ENCODE measurements around the gene ADCYAP1R1. TPM values are rescaled to one million over a fixed set of nuclear protein-coding genes. Genes with fewer than 3 reads are reported as not detected.

The ADCYAP1R1 gene
- total RNA-seq, 1 donor: not detected

- no peak for DNase-seq (ENCODE audit: low read depth)
- TF ChIP-seq CTCF (IDR thresholded peaks at IDR 0.05; ENCODE audit: insufficient read depth, low read length): no peak
- H3K4me3 ChIP-seq (ENCODE audit: low read depth, low read length): no peak overlapping the region
Observed at GRCh38 chr7:31102151-31102972, 50.3 kb downstream of the ADCYAP1R1 start.

GRCh38 chr7:31102973-31103850 is 51.1 kb downstream of the ADCYAP1R1 start:
- TF ChIP-seq CTCF (IDR thresholded peaks at IDR 0.05; ENCODE audit: insufficient read depth, low read length): no peak
- H3K4me3 ChIP-seq (ENCODE audit: low read depth, low read length): no peak overlapping the region
- no peak for DNase-seq (ENCODE audit: low read depth)

GRCh38 chr7:31104361-31105255 is 52.5 kb downstream of the ADCYAP1R1 start:
- no peak for DNase-seq (ENCODE audit: low read depth)
- no peak overlapping the region for H3K4me3 ChIP-seq (ENCODE audit: low read depth, low read length)
- TF ChIP-seq CTCF (IDR thresholded peaks at IDR 0.05; ENCODE audit: insufficient read depth, low read length): no peak

- no peak for TF ChIP-seq CTCF (IDR thresholded peaks at IDR 0.05; ENCODE audit: insufficient read depth, low read length)
Observed at GRCh38 chr7:31105256-31105950, 53.3 kb downstream of the ADCYAP1R1 start.

GRCh38 chr7:31106303-31107105 is 54.4 kb downstream of the ADCYAP1R1 start:
- TF ChIP-seq CTCF (IDR thresholded peaks at IDR 0.05; ENCODE audit: insufficient read depth, low read length): no peak
- no peak for DNase-seq (ENCODE audit: low read depth)

More at GRCh38 chr7:31105256-31105950, 53.3 kb downstream of the ADCYAP1R1 start:
- H3K4me3 ChIP-seq (ENCODE audit: low read depth, low read length): no peak overlapping the region
- DNase-seq (ENCODE audit: low read depth): no peak

More at GRCh38 chr7:31106303-31107105, 54.4 kb downstream of the ADCYAP1R1 start:
- no peak overlapping the region for H3K4me3 ChIP-seq (ENCODE audit: low read depth, low read length)

All from fibroblast of the aortic adventitia (primary cell).